Measurements from ENCODE around the gene TMEM200C.

DNA sequence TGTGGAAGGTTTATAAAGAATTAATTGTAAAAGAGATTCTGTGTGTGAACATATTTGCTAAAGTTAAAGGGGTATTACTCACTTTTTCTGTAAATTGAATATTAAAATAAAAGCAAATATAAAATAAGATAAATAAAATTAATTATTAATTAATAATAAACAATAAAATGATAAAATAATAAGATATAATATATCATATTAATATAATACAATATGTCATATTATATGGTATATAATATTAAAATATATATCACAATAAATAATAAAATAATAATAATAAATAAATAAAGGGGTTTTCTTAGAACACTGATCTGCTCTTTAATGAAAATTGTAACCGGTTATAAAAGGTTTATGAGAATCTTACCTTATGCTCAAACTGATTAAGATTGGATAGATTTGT lies 29.8 kb downstream of the TMEM200C start:
- TF ChIP-seq GABPA (IDR thresholded peaks at IDR 0.05; ENCODE audit: low read depth), result no peak
- no peak for TF ChIP-seq CTCF (IDR thresholded peaks at IDR 0.05; ENCODE audit: insufficient read depth, low read length)
- no peak for TF ChIP-seq POLR2AphosphoS5 (IDR thresholded peaks at IDR 0.05; ENCODE audit: low read depth)

Data from HL-60 (cell line).